ENCODE measurements around the gene HS6ST1.

HS6ST1 gene

GRCh38 chr2:128280158-128280871 lies 38.4 kb downstream of the HS6ST1 start:
- intact Hi-C loops (cut with DNase I) = no loop called here
- DNase-seq = peak in 13 of 42 donors; percentile 3 to 60 (median 36)

- intact Hi-C loops (cut with DNase I) = no loop called here
- DNase-seq = peak in 6 of 42 donors; percentile 13 to 33 (median 19)
Measured at GRCh38 chr2:128279786-128280157, 38.9 kb downstream of the HS6ST1 start.

- peak in 13 of 42 donors; percentile 3 to 41 (median 13) for DNase-seq
Measured at GRCh38 chr2:128279009-128279408, 39.7 kb downstream of the HS6ST1 start.

GRCh38 chr2:128277961-128278681 lies 40.5 kb downstream of the HS6ST1 start:
- peak in 18 of 42 donors; percentile 3 to 40 (median 11) for DNase-seq
- intact Hi-C loops (cut with DNase I) = no loop called here

More at GRCh38 chr2:128279009-128279408, 39.7 kb downstream of the HS6ST1 start:
- intact Hi-C loops (cut with DNase I) = no loop called here

DNA sequence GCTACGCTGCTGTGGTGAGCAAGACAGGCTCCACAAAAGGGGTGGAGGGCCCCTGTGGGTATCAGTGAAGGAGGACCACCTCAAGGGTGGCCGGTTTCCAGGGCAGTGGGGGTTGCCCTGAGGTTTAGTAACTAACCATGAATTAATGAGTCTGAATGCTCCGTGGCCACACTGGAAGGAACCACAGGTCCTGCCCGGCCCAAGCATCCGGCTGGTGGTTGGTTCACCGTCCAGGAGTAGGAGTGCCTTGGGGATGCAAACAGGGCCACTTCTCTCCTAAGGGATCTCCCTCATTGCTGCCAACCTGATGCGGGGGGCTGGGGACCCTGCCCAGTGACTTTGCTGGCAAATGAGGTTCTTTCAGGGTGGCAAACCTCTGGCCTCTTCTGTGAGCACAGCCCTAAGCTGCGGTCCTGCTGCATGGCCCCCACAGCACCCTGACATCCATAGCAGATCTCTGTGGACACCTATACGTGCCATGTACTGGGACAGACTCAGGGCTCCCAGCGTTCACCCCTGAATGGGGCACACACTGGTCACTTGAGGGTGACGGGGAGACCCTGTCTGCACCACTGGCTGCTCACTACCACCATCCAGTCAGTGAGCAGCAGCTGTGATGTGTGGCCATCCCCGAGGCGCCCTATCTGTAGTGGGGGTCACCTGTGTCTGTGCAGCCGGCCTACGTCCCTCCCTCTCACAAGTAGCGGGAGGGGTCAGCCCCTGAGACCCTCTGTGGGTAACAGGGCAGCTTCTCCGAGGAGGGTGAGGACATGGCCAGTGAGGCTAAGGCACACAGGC lies 41.6 kb downstream of the HS6ST1 start:
- intact Hi-C loops (cut with DNase I) = no loop called here
- DNase-seq = peak in 14 of 42 donors; percentile 2 to 34 (median 12)

GRCh38 chr2:128275498-128276045 lies 43.1 kb downstream of the HS6ST1 start:
- peak in 10 of 42 donors; percentile 1 to 21 (median 10) for DNase-seq
- intact Hi-C loops (cut with DNase I) = no loop called here

- DNase-seq = no peak
- intact Hi-C loops (cut with DNase I) = loop anchor here (5.0 kb wide), 1 partner anchor 37 kb away; no protein-coding TSS in a partner anchor
Measured at GRCh38 chr2:128274218-128274617, 44.5 kb downstream of the HS6ST1 start.

DNA sequence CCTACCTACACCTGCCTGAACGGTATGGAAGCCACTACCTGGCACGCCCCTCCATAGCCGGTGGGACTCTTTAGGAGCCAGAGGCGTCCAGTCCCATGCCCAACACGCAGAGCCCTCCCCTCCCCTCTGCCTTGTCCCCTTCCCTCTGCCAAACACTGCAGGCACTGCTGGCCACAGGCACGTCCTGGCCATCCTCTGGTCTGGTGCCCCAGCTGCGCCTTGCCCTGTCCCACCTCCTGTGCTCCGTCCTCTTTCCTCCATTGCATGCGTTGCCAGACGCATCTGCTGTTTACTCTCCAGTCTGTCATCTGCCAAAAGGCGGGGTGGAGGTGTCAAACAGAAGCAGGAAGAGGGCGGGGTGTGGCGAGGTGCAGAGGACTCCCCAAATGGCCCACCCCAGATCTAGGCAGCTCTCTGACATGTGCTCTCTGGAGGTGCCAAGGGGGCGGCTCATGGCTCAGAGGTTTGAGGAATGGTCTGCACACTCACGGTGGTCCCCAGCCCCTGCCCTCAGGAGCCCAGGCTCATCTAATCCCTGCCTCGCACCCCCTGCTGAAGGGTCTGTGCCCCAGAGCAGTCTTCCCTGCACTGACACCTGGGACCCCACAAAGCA lies 45.1 kb downstream of the HS6ST1 start:
- intact Hi-C loops (cut with DNase I) = loop anchor here (5.0 kb wide), 1 partner anchor 36 kb away; no protein-coding TSS in a partner anchor
- DNase-seq = peak in 12 of 42 donors; percentile 1 to 33 (median 10)

DNA sequence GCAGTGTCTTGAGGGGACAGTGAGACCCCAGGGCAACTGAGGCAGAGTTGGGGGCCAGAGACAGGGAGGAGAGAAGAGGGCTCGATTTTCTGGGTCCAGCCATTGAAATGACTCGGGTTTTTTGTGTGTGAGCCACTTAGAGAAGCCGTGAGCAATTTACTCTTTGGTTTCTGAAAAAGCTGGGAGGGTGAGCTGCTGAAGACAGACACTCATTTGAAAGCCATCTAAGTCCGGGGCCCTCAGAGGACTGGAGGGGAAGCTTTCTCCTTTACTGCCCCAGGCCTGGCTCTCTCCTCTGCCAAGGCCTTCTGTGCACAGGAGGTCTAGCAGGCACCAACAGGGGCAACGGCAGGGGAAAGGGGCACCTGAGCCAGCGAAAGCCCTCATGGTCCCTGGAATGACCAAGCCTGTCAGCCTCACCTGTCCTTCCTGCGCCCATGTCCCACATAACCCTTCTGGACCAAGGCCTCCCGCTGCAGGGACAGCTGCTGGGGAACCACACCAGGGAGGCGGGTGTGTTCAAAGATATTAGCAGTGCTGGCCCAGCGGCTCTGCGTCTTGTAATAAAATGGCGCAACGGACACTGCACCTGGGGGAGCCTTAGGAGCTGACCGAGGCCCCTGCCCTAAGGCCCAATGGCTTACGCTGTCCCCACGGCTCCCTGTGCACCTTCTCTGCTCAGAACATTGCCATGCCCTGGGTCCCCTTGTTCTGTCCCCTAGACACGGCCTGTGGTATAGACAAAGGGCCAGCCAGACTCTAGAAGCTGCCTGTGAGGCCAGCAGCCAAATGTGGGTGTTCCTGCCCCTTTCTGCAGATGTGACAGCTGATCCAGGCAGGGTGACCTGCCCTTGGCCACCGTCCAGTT lies 45.8 kb downstream of the HS6ST1 start:
- DNase-seq = peak in 13 of 42 donors; percentile 1 to 32 (median 13)
- intact Hi-C loops (cut with DNase I) = loop anchor here (5.0 kb wide), 1 partner anchor 36 kb away; no protein-coding TSS in a partner anchor

DNA sequence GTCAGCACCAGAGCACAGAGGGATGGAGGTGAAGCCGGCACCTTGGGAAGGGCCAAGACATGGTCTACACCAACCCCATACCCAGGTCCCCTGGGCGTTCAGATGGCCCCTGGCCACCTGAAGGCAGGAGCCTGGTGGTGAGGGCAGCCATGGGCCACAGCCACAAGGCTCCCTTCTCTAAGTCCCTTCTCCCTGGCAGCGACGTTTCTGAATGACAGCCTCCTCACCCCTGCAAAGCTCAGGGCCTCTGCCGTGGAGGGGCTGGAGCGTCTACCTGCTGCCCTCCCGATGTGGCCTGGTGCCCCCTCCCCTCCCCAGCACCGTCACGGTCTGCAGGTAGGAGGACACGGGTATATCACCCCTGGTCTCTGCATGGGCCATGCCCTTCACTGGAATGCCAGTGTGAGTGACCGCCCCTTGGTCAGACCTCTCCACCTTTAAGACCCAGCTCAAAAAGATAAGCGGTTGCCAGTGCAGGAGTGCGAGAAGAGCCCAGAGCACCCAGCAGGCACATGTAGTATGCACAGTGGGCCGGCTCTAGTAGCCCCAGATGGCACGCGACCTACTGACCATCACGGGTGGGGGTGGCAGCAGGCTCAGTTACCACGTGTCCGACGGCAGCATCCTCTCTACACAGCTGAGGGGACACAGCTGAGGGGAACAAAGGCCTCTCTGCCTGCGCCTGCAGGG lies 46.6 kb downstream of the HS6ST1 start:
- DNase-seq = peak in 24 of 42 donors; percentile 13 to 75 (median 45)
- intact Hi-C loops (cut with DNase I) = loop anchor here (5.0 kb wide), 1 partner anchor 35 kb away; no protein-coding TSS in a partner anchor

GRCh38 chr2:128271597-128271910 lies 47.1 kb downstream of the HS6ST1 start:
- DNase-seq = peak in 4 of 42 donors; percentile 6 to 42 (median 18)
- intact Hi-C loops (cut with DNase I) = loop anchor here (5.0 kb wide), 1 partner anchor 34 kb away; no protein-coding TSS in a partner anchor

DNA sequence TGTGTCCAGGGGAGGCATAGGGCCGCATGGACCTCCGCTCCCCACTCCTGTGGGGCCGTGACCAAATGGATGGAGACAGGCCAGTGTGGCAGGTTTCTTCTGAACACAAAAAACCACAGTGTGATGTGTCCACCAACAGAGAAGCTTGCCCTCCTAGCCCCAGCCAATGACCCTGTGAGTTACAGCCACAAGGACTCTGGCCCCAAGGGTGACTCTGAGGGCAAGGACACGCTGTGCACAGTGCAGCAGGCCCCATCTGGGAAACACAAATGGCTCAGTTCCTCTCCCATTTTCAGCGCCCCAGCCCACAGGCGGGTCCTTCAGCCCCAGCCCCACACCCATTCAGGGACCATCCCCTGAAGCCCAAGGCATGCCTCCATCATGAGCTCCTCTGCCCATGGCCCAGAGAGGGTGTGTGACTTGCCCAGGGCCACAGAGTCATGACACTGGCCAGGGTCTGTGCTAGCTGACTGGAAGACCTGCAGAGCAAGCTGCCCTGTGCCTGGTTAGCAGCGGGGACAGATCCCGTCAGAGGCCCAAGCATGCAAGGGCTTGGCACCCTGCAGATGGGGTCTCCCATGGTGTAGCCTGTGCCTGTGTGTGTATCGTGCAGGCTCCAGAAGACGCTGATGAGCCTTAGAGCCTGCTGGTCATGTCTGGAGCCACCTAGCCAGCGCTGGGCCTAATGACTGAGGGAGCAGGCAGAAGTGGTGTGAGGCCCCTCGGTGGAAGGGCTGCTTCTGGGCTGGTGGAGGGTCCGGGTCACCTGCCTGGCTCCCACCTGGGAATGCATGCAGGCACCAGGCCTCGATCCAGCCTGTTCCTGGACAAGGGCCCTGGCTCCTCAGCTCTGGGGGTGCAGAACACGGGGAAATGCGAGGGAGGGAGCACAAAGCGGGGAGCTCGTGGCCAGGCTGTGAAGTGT lies 47.7 kb downstream of the HS6ST1 start:
- peak in 12 of 42 donors; percentile 2 to 42 (median 16) for DNase-seq
- intact Hi-C loops (cut with DNase I) = loop anchor here (5.0 kb wide), 1 partner anchor 34 kb away; no protein-coding TSS in a partner anchor

DNA sequence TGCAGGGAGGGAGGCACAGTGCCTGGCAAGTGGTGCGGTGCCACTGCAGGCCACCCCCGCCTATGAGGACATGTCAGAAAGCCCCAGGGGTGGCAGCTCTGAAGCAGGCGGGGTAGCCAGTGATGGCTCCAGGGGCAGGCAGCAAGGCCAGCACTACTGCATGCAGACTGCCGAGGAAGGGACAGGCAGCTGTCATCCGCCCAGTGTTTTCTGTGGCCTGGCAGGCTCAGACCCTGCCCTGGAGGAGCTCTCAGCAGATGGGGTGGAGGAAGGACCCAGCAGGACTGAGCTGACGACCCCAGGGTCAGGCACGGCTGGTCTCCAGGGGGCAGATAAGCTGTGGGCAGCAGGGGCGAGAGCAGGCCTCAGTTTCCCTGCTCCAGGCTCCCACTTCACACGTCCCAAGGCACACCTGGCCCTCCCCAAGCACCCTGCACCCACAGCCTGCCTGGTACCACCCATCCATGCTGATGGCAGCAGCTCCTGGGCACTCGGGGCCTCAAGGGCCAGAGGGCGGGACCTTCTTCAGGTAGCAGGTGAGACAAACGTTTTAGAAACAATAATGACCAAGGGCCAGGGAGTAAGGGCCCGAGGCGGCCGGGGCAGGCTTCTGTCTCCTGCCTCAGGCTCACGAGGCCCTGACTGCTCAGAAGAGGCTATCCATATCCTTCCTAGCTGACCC lies 48.5 kb downstream of the HS6ST1 start:
- peak in 14 of 42 donors; percentile 2 to 41 (median 14) for DNase-seq

GRCh38 chr2:128269063-128269989 lies 49.3 kb downstream of the HS6ST1 start:
- DNase-seq = peak in 15 of 42 donors; percentile 2 to 44 (median 24)
- intact Hi-C loops (cut with DNase I) = no loop called here

More for the DNA sequence above, 48.5 kb downstream of the HS6ST1 start:
- intact Hi-C loops (cut with DNase I) = loop anchor here (5.0 kb wide), 1 partner anchor 33 kb away; no protein-coding TSS in a partner anchor
